A673 (cell line): Measurements from ENCODE around the gene ADAD2. TPM values are rescaled to one million over a fixed set of nuclear protein-coding genes. Genes with fewer than 3 reads are reported as not detected.

Experiments
- BruUV-seq: library from RNA; stranded (reverse); fragments of 400-500 nt; replicated peaks from 2 replicates; lab custom pipeline; 2021; lab: Mats Ljungman, UMichigan
- CTCF ChIA-PET: fragments of 300-600 bp; sonication (Branson Sonifier 250); formaldehyde crosslinking; loops from one replicate; lab custom pipeline; 2022; ENCODE audit warnings: antibody characterized with exemption; lab: Charles Lee
- POLR2A ChIA-PET: fragments of 300-600 bp; sonication (Branson Sonifier 250); formaldehyde crosslinking; loops from one replicate; lab custom pipeline; 2022; ENCODE audit warnings: antibody characterized with exemption; ENCODE audit not compliant: low non-redundant PET; lab: Charles Lee
- DNase-seq: peaks from one replicate; pipeline ENCODE4 v3.0.0-alpha.2; 2015; ENCODE audit warnings: low spot score
- H3K27ac ChIP-seq: fragments of 200-600 bp; sonication (generic); 2 replicates; pipeline ENCODE4 v1.5.1; 2016; ENCODE audit warnings: mixed run types, low read depth, mild to moderate bottlenecking, mixed read lengths, antibody characterized with exemption, low read length; ENCODE audit not compliant: poor library complexity, severe bottlenecking
- H3K27me3 ChIP-seq: fragments of 200-600 bp; sonication (generic); replicated peaks from 2 replicates; pipeline ENCODE4 v1.6.1; 2017; ENCODE audit warnings: mixed run types, low read depth, mild to moderate bottlenecking, mixed read lengths, antibody characterized with exemption, low read length; ENCODE audit not compliant: insufficient read depth, poor library complexity
- H3K36me3 ChIP-seq: fragments of 200-600 bp; sonication (generic); 2 replicates; pipeline ENCODE4 v1.6.1; 2016; ENCODE audit warnings: mixed run types, mild to moderate bottlenecking, mixed read lengths, antibody characterized with exemption, low read length; ENCODE audit not compliant: insufficient read depth, poor library complexity, severe bottlenecking
- H3K4me1 ChIP-seq: fragments of 200-600 bp; sonication (generic); 2 replicates; pipeline ENCODE4 v1.6.1; 2017; ENCODE audit warnings: mixed run types, mild to moderate bottlenecking, mixed read lengths, antibody characterized with exemption, low read length; ENCODE audit not compliant: insufficient read depth, poor library complexity, severe bottlenecking
- H3K4me3 ChIP-seq: fragments of 200-600 bp; sonication (generic); 2 replicates; pipeline ENCODE4 v1.5.1; 2016; ENCODE audit warnings: low read depth, mixed run types, mild to moderate bottlenecking, mixed read lengths, low read length; ENCODE audit not compliant: poor library complexity, severe bottlenecking
- H3K9me3 ChIP-seq: fragments of 200-600 bp; sonication (generic); 2 replicates; pipeline ENCODE4 v1.6.1; 2016; ENCODE audit warnings: mixed run types, low read depth, mild to moderate bottlenecking, mixed read lengths, antibody characterized with exemption, low read length; ENCODE audit not compliant: poor library complexity, severe bottlenecking
- EZH2 ChIP-seq: fragments of 200-600 bp; sonication (generic); IDR thresholded peaks from 2 replicates; pipeline ENCODE4 v1.6.1; 2017; ENCODE audit warnings: borderline replicate concordance, low read depth, mild to moderate bottlenecking, mixed read lengths, antibody characterized with exemption, low read length; ENCODE audit not compliant: poor library complexity, severe bottlenecking
- intact Hi-C: fragments of 100-400 bp; cut with micrococcal nuclease; formaldehyde crosslinking; loops from one replicate; pipeline ENCODE4 v1.10.0; 2022; ENCODE audit not compliant: unreplicated experiment
- total RNA-seq: library from RNA; stranded (reverse); gene quantifications from 2 replicates; pipeline ENCODE4 v1.2.3, GENCODE V29; 2021
- TF ChIP-seq, protein P1 (sequence below): fragments of 300-800, 200-600 bp; sonication (generic); conservative IDR thresholded peaks from 2 replicates; pipeline ENCODE4 v1.5.1; 2017; ENCODE audit warnings: low read depth, mild to moderate bottlenecking, antibody characterized with exemption, low read length, moderate library complexity, mixed read lengths

ADAD2 gene
- total RNA-seq, 1 experiment from 2014 or later: not detected

DNA sequence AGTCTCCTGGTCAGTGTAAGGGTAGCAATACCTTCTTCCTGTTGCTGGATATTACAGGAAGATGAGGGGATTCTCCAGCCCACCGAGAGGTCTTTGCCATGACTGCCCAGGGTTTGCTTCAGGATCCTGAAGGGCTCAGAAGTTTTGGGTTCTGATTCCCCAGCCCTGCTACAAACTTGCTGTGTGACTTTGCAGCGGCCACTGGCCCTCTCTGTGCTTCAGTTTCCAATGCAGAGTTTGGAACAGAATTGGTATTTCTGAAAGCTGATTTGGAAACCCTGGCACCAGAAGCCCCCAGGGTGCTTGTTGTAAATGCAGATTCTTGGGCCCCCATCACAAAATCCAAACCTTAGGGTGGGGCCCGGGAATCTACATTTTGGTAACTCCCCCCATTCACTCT lies 34.2 kb downstream of the ADAD2 start:
- CTCF ChIA-PET: no interaction called here
- Histone ChIP-seq H3K4me3 (no peak overlapping the region), H3K27ac (no peak overlapping the region), H3K36me3 (no peaks in the 10 kb centered on the region), H3K9me3 (no peaks in the 10 kb centered on the region), H3K4me1 (no peaks in the 10 kb centered on the region), H3K27me3 (no peaks in the 10 kb centered on the region)
- no TSS peak for BruUV-seq
- POLR2A ChIA-PET: no interaction called here
- no peak for DNase-seq
- intact Hi-C loops: no loop called here
- no peak for TF ChIP-seq EZH2
- TF ChIP-seq, protein P1, sequence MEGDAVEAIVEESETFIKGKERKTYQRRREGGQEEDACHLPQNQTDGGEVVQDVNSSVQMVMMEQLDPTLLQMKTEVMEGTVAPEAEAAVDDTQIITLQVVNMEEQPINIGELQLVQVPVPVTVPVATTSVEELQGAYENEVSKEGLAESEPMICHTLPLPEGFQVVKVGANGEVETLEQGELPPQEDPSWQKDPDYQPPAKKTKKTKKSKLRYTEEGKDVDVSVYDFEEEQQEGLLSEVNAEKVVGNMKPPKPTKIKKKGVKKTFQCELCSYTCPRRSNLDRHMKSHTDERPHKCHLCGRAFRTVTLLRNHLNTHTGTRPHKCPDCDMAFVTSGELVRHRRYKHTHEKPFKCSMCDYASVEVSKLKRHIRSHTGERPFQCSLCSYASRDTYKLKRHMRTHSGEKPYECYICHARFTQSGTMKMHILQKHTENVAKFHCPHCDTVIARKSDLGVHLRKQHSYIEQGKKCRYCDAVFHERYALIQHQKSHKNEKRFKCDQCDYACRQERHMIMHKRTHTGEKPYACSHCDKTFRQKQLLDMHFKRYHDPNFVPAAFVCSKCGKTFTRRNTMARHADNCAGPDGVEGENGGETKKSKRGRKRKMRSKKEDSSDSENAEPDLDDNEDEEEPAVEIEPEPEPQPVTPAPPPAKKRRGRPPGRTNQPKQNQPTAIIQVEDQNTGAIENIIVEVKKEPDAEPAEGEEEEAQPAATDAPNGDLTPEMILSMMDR: no peak

DNA sequence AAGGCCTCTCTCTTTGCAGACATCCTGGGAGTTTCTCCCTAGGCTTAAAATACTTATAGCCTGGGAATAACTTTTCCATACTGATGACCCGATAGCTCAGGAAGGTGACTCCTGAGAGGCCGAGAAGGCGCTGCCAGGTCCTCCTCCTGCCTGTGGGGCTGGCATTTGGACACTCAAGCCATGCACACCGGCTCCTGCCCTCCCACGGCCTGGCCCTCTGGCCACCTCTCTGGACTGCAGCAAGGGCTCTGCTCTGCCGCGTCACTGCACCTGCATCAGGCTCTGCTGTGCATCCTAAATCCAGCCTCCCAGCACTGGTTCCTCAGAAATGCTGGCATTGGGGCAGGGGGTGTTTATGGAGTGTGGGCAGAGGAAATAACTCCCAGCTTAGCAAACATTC lies 34.6 kb downstream of the ADAD2 start:
- Histone ChIP-seq H3K4me1 (no peaks in the 10 kb centered on the region), H3K27me3 (peaks cover 2% of the 10 kb centered on the region), H3K27ac (no peak overlapping the region), H3K36me3 (no peaks in the 10 kb centered on the region), H3K9me3 (no peaks in the 10 kb centered on the region), H3K4me3 (no peak overlapping the region)
- DNase-seq: no peak
- ChIA-PET CTCF (no interaction called here), POLR2A (no interaction called here)
- no TSS peak for BruUV-seq
- TF ChIP-seq EZH2: no peak
- TF ChIP-seq, protein P1: no peak
- intact Hi-C loops: no loop called here

DNA sequence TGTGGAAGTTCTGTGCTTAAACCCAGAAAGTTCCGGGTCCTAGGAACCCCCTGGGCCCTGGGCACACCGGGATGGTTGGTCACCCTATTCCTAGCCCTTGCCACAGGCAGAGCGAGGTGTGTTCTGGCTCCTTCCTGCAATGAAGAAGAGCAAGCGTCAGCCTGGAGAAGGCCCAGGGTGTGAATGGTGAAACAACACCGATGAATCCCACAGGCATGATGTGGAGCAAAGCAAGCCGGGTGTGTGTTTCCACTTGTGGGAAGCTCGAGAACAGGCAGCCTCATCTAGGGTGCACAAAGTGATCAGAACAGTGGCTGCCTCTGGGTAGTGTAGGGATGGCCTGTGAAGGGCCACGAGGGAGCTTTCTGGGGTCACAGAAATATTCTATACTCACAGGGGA lies 35.1 kb downstream of the ADAD2 start:
- H3K27ac ChIP-seq: no peak overlapping the region
- DNase-seq: no peak
- H3K36me3 ChIP-seq: no peaks in the 10 kb centered on the region
- H3K9me3 ChIP-seq: no peaks in the 10 kb centered on the region
- TF ChIP-seq EZH2: no peak
- TF ChIP-seq, protein P1: no peak
- no TSS peak for BruUV-seq
- CTCF ChIA-PET: no interaction called here
- intact Hi-C loops: no loop called here
- H3K4me1 ChIP-seq: no peaks in the 10 kb centered on the region
- POLR2A ChIA-PET: no interaction called here
- no peak overlapping the region for H3K4me3 ChIP-seq
- H3K27me3 ChIP-seq: peaks cover 4% of the 10 kb centered on the region
